ENCODE data around the gene ARID4B.
"Not testable (repeated sequence)": the region's sequence is repeated elsewhere in the genome, so short reads cannot be mapped to it uniquely, and the experiment has no call there.

ARID4B gene

GRCh38 chr1:235176486-235176885 is 151.5 kb downstream of the ARID4B start:
- Histone ChIP-seq H3K27ac (ENCODE audit: low read depth, low read length) (no peak overlapping the region), H3K36me3 (ENCODE audit: insufficient read depth, low read length) (peaks cover 87% of the 10 kb centered on the region), H3K9ac (ENCODE audit: low read depth, low read length) (no peak overlapping the region), H3K4me1 (ENCODE audit: insufficient read depth, low read length) (no peaks in the 10 kb centered on the region), H3K9me3 (ENCODE audit: insufficient read depth, low read depth, low read length) (no peaks in the 10 kb centered on the region), H3K27me3 (ENCODE audit: insufficient read depth, low read length) (no peaks in the 10 kb centered on the region), H3K4me3 (ENCODE audit: low read length) (no peak overlapping the region)
- 93% methylated on average over 7 of the region's 7 CpGs for WGBS

- H3K27ac ChIP-seq (ENCODE audit: low read depth, low read length), result no peak overlapping the region
- no peak overlapping the region for H3K4me3 ChIP-seq (ENCODE audit: low read length)
- H3K9me3 ChIP-seq (ENCODE audit: insufficient read depth, low read depth, low read length), result no peaks in the 10 kb centered on the region
- H3K27me3 ChIP-seq (ENCODE audit: insufficient read depth, low read length), result no peaks in the 10 kb centered on the region
- peaks cover 75% of the 10 kb centered on the region for H3K36me3 ChIP-seq (ENCODE audit: insufficient read depth, low read length)
- H3K4me1 ChIP-seq (ENCODE audit: insufficient read depth, low read length), result no peaks in the 10 kb centered on the region
- H3K9ac ChIP-seq (ENCODE audit: low read depth, low read length), result no peak overlapping the region
These were observed 158.0 kb downstream of the ARID4B start for GRCh38 chr1:235169986-235170385.

- Histone ChIP-seq H3K27ac (ENCODE audit: low read depth, low read length) (no peak overlapping the region), H3K4me1 (ENCODE audit: insufficient read depth, low read length) (no peaks in the 10 kb centered on the region), H3K27me3 (ENCODE audit: insufficient read depth, low read length) (no peaks in the 10 kb centered on the region), H3K9ac (ENCODE audit: low read depth, low read length) (no peak overlapping the region), H3K4me3 (ENCODE audit: low read length) (no peak overlapping the region), H3K9me3 (ENCODE audit: insufficient read depth, low read depth, low read length) (no peaks in the 10 kb centered on the region), H3K36me3 (ENCODE audit: insufficient read depth, low read length) (peaks cover 60% of the 10 kb centered on the region)
- 100% methylated on average over 3 of the region's 3 CpGs for WGBS
These were observed 159.6 kb downstream of the ARID4B start for GRCh38 chr1:235168375-235168774.

- 65% methylated on average over 21 of the region's 21 CpGs for WGBS
- Histone ChIP-seq H3K4me3 (ENCODE audit: low read length) (peak overlapping the region; percentile 96), H3K27me3 (ENCODE audit: insufficient read depth, low read length) (no peaks in the 10 kb centered on the region), H3K9ac (ENCODE audit: low read depth, low read length) (peak overlapping the region; percentile 91), H3K4me1 (ENCODE audit: insufficient read depth, low read length) (no peaks in the 10 kb centered on the region), H3K27ac (ENCODE audit: low read depth, low read length) (peak overlapping the region; percentile 81), H3K36me3 (ENCODE audit: insufficient read depth, low read length) (peaks cover 32% of the 10 kb centered on the region), H3K9me3 (ENCODE audit: insufficient read depth, low read depth, low read length) (no peaks in the 10 kb centered on the region)
These were observed 166.2 kb downstream of the ARID4B start for GRCh38 chr1:235161685-235162327.

GRCh38 chr1:235160957-235161684 is 166.9 kb downstream of the ARID4B start, which contains the start of gene RBM34:
Gene RBM34, minus strand, starts transcription at chr1:235161250. Its CDS starts 24 bp downstream, at chr1:235161226.
- Histone ChIP-seq H3K9ac (ENCODE audit: low read depth, low read length) (peak within 1 kb of the TSS; percentile 91), H3K27me3 (ENCODE audit: insufficient read depth, low read length) (no peaks in the 10 kb centered on the region), H3K4me1 (ENCODE audit: insufficient read depth, low read length) (no peaks in the 10 kb centered on the region), H3K27ac (ENCODE audit: low read depth, low read length) (peak within 1 kb of the TSS; percentile 81), H3K9me3 (ENCODE audit: insufficient read depth, low read depth, low read length) (no peaks in the 10 kb centered on the region), H3K36me3 (ENCODE audit: insufficient read depth, low read length) (peaks cover 37% of the 10 kb centered on the region), H3K4me3 (ENCODE audit: low read length) (peak within 1 kb of the TSS; percentile 96)
- WGBS, result under 1% methylated on average over 52 of the region's 52 CpGs

GRCh38 chr1:235160383-235160956 is 167.5 kb downstream of the ARID4B start:
- H3K27me3 ChIP-seq (ENCODE audit: insufficient read depth, low read length), result no peaks in the 10 kb centered on the region
- H3K4me1 ChIP-seq (ENCODE audit: insufficient read depth, low read length), result no peaks in the 10 kb centered on the region
- H3K27ac ChIP-seq (ENCODE audit: low read depth, low read length), result peak overlapping the region; percentile 81; the same call in 1 of the 2 replicates
- H3K9ac ChIP-seq (ENCODE audit: low read depth, low read length), result peak overlapping the region; percentile 91
- H3K36me3 ChIP-seq (ENCODE audit: insufficient read depth, low read length), result peaks cover 40% of the 10 kb centered on the region
- H3K4me3 ChIP-seq (ENCODE audit: low read length), result peak overlapping the region; percentile 96
- 17% methylated on average over 11 of the region's 14 CpGs for WGBS
- H3K9me3 ChIP-seq (ENCODE audit: insufficient read depth, low read depth, low read length), result no peaks in the 10 kb centered on the region

- not testable (repeated sequence) for H3K27me3 ChIP-seq (ENCODE audit: insufficient read depth, low read length); H3K27ac ChIP-seq (ENCODE audit: low read depth, low read length); H3K9me3 ChIP-seq (ENCODE audit: insufficient read depth, low read depth, low read length); H3K4me1 ChIP-seq (ENCODE audit: insufficient read depth, low read length)
- Histone ChIP-seq H3K36me3 (ENCODE audit: insufficient read depth, low read length) (peaks cover 43% of the 10 kb centered on the region), H3K4me3 (ENCODE audit: low read length) (peak overlapping the region; percentile 96), H3K9ac (ENCODE audit: low read depth, low read length) (peak overlapping the region; percentile 91; the same call in 1 of the 2 replicates)
- 90% methylated on average over 8 of the region's 9 CpGs for WGBS
These were observed 168.0 kb downstream of the ARID4B start for GRCh38 chr1:235159930-235160329.

GRCh38 chr1:235159284-235159683 is 168.7 kb downstream of the ARID4B start:
- 88% methylated on average over 9 of the region's 9 CpGs for WGBS
- H3K9ac ChIP-seq (ENCODE audit: low read depth, low read length); H3K4me3 ChIP-seq (ENCODE audit: low read length); H3K27me3 ChIP-seq (ENCODE audit: insufficient read depth, low read length); H3K27ac ChIP-seq (ENCODE audit: low read depth, low read length); H3K9me3 ChIP-seq (ENCODE audit: insufficient read depth, low read depth, low read length); H3K4me1 ChIP-seq (ENCODE audit: insufficient read depth, low read length): not testable (repeated sequence)
- H3K36me3 ChIP-seq (ENCODE audit: insufficient read depth, low read length), result peaks cover 49% of the 10 kb centered on the region

GRCh38 chr1:235158680-235159079 is 169.3 kb downstream of the ARID4B start:
- Histone ChIP-seq H3K4me3 (ENCODE audit: low read length) (no peak overlapping the region), H3K9me3 (ENCODE audit: insufficient read depth, low read depth, low read length) (no peaks in the 10 kb centered on the region), H3K27ac (ENCODE audit: low read depth, low read length) (no peak overlapping the region), H3K4me1 (ENCODE audit: insufficient read depth, low read length) (no peaks in the 10 kb centered on the region), H3K9ac (ENCODE audit: low read depth, low read length) (no peak overlapping the region), H3K27me3 (ENCODE audit: insufficient read depth, low read length) (no peaks in the 10 kb centered on the region), H3K36me3 (ENCODE audit: insufficient read depth, low read length) (peaks cover 55% of the 10 kb centered on the region)
- 97% methylated on average over 6 of the region's 6 CpGs for WGBS

GRCh38 chr1:235157150-235157549 is 170.8 kb downstream of the ARID4B start:
- Histone ChIP-seq H3K27ac (ENCODE audit: low read depth, low read length) (no peak overlapping the region), H3K9me3 (ENCODE audit: insufficient read depth, low read depth, low read length) (no peaks in the 10 kb centered on the region), H3K27me3 (ENCODE audit: insufficient read depth, low read length) (no peaks in the 10 kb centered on the region), H3K4me1 (ENCODE audit: insufficient read depth, low read length) (no peaks in the 10 kb centered on the region), H3K4me3 (ENCODE audit: low read length) (no peak overlapping the region), H3K36me3 (ENCODE audit: insufficient read depth, low read length) (peaks cover 70% of the 10 kb centered on the region), H3K9ac (ENCODE audit: low read depth, low read length) (no peak overlapping the region)
- 92% methylated on average over 4 of the region's 4 CpGs for WGBS

GRCh38 chr1:235156740-235157139 is 171.2 kb downstream of the ARID4B start:
- 97% methylated on average over 4 of the region's 4 CpGs for WGBS
- no peaks in the 10 kb centered on the region for H3K9me3 ChIP-seq (ENCODE audit: insufficient read depth, low read depth, low read length)
- H3K27ac ChIP-seq (ENCODE audit: low read depth, low read length), result no peak overlapping the region
- H3K36me3 ChIP-seq (ENCODE audit: insufficient read depth, low read length), result peaks cover 74% of the 10 kb centered on the region
- H3K4me3 ChIP-seq (ENCODE audit: low read length), result no peak overlapping the region
- no peaks in the 10 kb centered on the region for H3K27me3 ChIP-seq (ENCODE audit: insufficient read depth, low read length)
- H3K4me1 ChIP-seq (ENCODE audit: insufficient read depth, low read length), result no peaks in the 10 kb centered on the region
- no peak overlapping the region for H3K9ac ChIP-seq (ENCODE audit: low read depth, low read length)
